Activated naive CD4-positive, alpha-beta T cell treated with anti-CD3 and anti-CD28 coated beads, Interleukin-2, amount 10 ng/mL, durations not matched to agents 7 days and 5 days (primary cell): ENCODE data around the gene FLYWCH2.
A peak's percentile ranks its signal among the peaks of the same experiment; 100 is the strongest.
"Not testable (repeated sequence)": the region's sequence is repeated elsewhere in the genome, so short reads cannot be mapped to it uniquely, and the experiment has no call there.

ENCODE experiments used
- CTCF ChIA-PET: fragments of 350-600 bp; sonication (Branson Sonifier 250); formaldehyde crosslinking; loops from one replicate; lab custom pipeline; 2021; ENCODE audit warnings: antibody characterized with exemption; lab: Charles Lee
- DNase-seq: peaks from one replicate; pipeline ENCODE4 v3.0.0-alpha.2; 2020
- H3K27ac Mint-ChIP-seq: one replicate; pipeline ENCODE4 v1.8.0; 2021; ENCODE audit warnings: mild to moderate bottlenecking, moderate library complexity, mixed read lengths
- H3K27me3 Mint-ChIP-seq: one replicate; pipeline ENCODE4 v1.8.0; 2021; ENCODE audit warnings: mild to moderate bottlenecking, mixed read lengths
- H3K36me3 Mint-ChIP-seq: one replicate; pipeline ENCODE4 v1.8.0; 2021; ENCODE audit warnings: mixed read lengths
- H3K4me1 Mint-ChIP-seq: one replicate; pipeline ENCODE4 v1.8.0; 2021; ENCODE audit warnings: mixed read lengths
- H3K4me3 Mint-ChIP-seq: one replicate; pipeline ENCODE4 v1.8.0; 2021; ENCODE audit warnings: mild to moderate bottlenecking, moderate library complexity, mixed read lengths
- H3K9me3 Mint-ChIP-seq: one replicate; pipeline ENCODE4 v1.8.0; 2021; ENCODE audit warnings: mixed read lengths

FLYWCH2 gene

DNA sequence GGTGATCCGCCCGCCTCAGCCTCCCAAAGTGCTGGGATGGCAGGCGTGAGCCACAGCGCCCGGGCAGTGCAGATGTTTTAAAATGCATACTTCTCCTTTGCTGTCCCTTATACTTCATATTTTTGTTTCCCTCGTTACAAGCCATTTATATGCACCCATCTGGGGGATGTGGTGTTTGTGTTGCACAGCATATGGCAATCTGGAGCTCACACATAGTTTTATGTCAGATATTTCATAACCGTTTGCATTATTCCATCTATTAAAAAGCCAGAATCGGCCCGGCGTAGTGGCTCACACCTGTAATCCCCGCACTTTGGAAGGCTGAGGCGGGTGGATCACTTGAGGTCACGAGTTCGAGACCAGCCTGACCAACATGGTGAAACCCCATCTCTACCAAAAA, 40.5 kb downstream of the FLYWCH2 start:
- no peak for DNase-seq
- CTCF ChIA-PET: interaction anchor here (0.9 to 1.5 kb wide), 2 partner anchors 20 to 84 kb away, joined by 3 read pairs; no protein-coding TSS in a partner anchor

DNA sequence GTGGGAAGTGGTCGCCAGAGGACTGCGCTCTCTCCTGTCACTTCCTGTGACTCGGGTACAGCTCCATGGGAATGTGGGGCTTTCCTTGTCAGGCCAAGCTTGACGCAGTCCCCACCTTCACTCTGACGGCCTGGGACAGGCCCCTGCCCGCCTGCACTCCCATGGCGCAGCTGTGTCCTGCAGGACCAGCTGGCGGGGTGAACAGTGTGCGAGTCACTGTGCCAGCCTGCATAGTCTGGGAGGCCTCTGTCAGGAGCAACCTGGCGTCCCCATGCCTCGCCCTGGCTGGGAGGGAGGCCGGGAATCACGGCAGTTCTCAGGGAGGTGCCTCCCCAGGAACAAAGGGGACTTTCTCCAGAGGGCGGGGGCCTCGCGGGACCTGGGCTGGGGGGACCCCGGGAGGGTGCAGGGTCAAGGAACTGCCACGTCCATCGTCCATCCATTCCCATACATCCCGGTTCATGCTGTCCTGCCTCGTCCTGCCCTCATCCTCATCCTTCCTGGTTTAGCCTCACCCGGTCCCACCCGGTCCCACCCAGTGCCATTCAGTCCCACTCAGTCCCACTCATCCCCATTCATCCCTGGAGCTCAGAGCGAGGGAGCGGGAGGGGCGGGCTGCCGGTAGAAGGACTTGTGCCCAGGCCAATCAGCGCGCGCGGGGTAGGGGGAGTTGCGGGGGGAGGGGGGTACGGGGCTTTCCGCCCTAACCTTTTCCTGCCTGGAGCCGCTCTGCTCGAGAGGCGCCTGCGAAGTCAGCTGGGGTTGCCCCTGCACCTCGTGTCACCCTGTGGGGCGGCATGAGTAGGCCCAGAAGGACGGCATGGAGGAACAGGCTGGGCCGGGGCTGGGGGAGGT, 42.1 kb downstream of the FLYWCH2 start:
- peaks cover 12% of the 10 kb centered on the region for H3K4me1 Mint-ChIP-seq
- CTCF ChIA-PET: interaction anchor here (1.0 kb wide), 1 partner anchor 52 kb away, joined by 5 read pairs; no protein-coding TSS in a partner anchor
- H3K27me3 Mint-ChIP-seq: no peaks in the 10 kb centered on the region
- H3K36me3 Mint-ChIP-seq: peaks cover 9% of the 10 kb centered on the region
- DNase-seq: no peak
- no peak overlapping the region for H3K4me3 Mint-ChIP-seq
- no peaks in the 10 kb centered on the region for H3K9me3 Mint-ChIP-seq
- H3K27ac Mint-ChIP-seq: no peak overlapping the region

More for the DNA sequence above, 40.5 kb downstream of the FLYWCH2 start:
- H3K27me3 Mint-ChIP-seq: no peaks in the 10 kb centered on the region
- no peak overlapping the region for H3K27ac Mint-ChIP-seq
- peaks cover 15% of the 10 kb centered on the region for H3K36me3 Mint-ChIP-seq
- peaks cover 19% of the 10 kb centered on the region for H3K4me1 Mint-ChIP-seq
- no peak overlapping the region for H3K4me3 Mint-ChIP-seq
- no peaks in the 10 kb centered on the region for H3K9me3 Mint-ChIP-seq

DNA sequence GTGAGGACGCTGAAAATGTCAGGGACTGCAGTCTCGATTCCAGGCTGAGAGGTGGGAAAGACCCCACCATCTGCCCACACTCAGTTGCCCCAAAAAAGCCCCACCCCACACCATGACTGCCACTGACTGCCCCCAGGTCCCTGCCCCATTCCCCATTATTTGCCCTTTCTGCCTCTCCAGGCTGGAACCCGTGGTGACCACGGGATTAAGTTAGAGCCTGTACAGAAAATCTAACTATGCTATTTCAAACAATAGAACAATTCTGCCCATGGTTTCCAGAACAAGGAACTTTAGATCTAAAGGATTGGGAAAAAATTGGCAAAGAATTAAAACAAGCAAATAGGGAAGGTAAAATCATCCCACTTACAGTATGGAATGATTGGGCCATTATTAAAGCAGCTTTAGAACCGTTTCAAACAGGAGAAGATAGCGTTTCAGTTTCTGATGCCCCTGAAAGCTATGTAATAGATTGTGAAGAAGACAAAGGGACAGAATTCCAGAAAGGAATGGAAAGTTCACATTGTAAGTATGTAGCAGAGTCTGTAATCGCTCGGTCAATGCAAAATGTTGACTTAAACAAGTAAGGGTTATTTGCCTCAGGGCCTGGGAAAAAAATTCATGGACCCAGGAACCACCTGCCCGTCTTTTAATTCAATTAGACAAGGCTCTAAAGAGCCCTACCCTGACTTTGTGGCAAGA, 43.1 kb downstream of the FLYWCH2 start:
- Mint-ChIP-seq H3K27me3 (no peaks in the 10 kb centered on the region), H3K4me1 (peaks cover 12% of the 10 kb centered on the region), H3K36me3 (peaks cover 10% of the 10 kb centered on the region), H3K4me3 (no peak overlapping the region), H3K27ac (no peak overlapping the region), H3K9me3 (no peaks in the 10 kb centered on the region)
- no peak for DNase-seq
- CTCF ChIA-PET: interaction anchor here (1.0 to 1.5 kb wide), 9 partner anchors 10 to 86 kb away, joined by 4 to 10 read pairs (median 7); partner anchors contain the start of gene FLYWCH2

DNA sequence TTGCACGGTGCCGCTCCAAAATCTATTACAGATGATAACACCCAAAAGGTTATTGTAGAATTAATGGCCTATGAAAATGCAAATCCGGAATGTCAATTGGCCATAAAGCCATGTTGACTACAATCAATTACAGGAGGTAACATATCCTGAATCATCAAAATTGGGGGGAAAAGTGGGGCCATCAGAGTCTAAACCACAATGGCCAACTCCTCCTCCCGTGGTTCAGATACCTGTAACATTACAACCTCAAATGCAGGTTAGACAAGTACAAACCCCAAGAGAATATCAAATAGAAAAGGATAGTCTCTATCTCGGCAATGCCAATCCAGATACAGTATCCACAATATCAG, 43.6 kb downstream of the FLYWCH2 start:
- H3K36me3 Mint-ChIP-seq: peaks cover 10% of the 10 kb centered on the region
- CTCF ChIA-PET: interaction anchor here (0.9 to 1.5 kb wide), 16 partner anchors 11 to 103 kb away, joined by 3 to 10 read pairs (median 6); partner anchors contain the start of genes FLYWCH1 and FLYWCH2
- H3K27ac Mint-ChIP-seq: peak overlapping the region; percentile 8

DNA sequence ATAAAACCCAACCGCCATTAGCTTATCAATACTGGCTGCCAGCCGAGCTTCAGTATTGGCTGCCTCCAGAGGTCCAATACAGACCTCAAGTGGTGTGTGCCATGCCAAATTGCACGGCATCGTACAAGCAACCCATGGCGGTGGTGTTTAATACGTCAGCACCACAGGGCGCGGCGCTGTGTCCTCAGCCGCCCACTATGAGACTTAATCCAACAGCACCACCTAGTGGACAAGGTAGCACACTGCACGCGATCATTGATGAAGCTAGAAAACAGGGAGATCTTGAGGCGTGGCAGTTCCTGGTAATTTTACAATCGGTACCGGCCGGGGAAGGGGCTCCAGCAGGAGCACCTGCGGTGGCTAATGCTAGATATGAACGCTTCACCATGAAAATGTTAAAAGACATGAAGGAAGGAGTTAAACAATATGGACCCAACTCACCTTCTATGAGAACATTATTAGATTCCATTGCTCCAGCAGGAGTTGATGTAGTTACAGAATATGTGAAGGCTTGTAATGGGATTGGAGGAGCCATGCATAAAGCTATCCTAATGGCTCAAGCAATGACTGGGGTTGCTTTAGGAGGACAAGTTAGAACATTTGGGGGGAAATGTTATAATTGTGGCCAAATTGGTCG, 44.1 kb downstream of the FLYWCH2 start:
- DNase-seq: peak; percentile 93
- Mint-ChIP-seq H3K27ac (peak overlapping the region; percentile 8), H3K4me3 (no peak overlapping the region), H3K27me3 (no peaks in the 10 kb centered on the region), H3K4me1 (peaks cover 12% of the 10 kb centered on the region), H3K36me3 (peaks cover 6% of the 10 kb centered on the region), H3K9me3 (no peaks in the 10 kb centered on the region)
- CTCF ChIA-PET: interaction anchor here (0.5 to 1.5 kb wide), 21 partner anchors 8 to 104 kb away, joined by 3 to 10 read pairs (median 5); partner anchors contain the start of genes FLYWCH1 and FLYWCH2

More for the DNA sequence above, 43.6 kb downstream of the FLYWCH2 start:
- no peak for DNase-seq
- H3K27me3 Mint-ChIP-seq: no peaks in the 10 kb centered on the region
- H3K4me3 Mint-ChIP-seq: no peak overlapping the region
- H3K4me1 Mint-ChIP-seq: peaks cover 12% of the 10 kb centered on the region
- no peaks in the 10 kb centered on the region for H3K9me3 Mint-ChIP-seq

DNA sequence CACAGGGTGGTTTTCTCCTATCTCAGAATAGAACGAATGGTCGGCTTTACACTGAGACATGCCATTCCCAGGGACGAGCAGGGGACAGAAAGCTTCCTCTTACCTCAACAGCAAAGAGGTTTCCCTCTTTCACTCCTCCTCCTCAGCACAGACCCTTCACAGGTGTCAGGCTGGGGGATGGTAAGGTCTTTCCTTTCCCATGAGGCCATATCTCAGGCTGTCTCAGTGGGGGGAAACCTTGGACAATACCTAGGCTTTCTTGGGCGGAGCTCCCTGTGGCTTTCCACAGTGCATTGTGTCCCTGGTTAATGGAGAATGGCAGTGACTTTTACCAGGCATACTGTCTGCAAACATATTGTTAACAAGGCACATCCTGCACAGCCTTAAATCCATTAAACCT, 45.1 kb downstream of the FLYWCH2 start:
- DNase-seq, CTCF ChIA-PET, H3K36me3 Mint-ChIP-seq, H3K9me3 Mint-ChIP-seq, H3K4me3 Mint-ChIP-seq, H3K27ac Mint-ChIP-seq, H3K27me3 Mint-ChIP-seq: not testable (repeated sequence)
- peaks cover 12% of the 10 kb centered on the region for H3K4me1 Mint-ChIP-seq

DNA sequence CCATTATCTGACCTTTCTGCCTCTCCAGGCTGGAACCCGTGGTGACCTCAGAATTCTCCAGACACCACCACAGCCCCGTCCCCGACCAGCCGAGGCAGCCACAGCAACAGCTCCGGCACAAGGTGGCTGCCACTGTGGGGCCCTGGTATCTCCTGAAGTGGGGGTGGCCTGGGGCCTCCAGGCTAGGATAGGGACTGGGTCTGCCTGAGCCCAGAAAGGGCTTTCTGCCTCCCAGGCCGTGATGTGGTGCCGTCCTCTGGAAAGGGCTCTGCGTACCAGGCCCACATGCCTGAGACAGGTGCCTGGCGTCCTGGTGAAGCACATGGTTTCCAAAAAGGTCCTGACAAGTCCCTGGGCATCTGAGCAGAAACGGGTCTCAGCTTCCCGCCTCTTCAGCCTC, 45.8 kb downstream of the FLYWCH2 start:
- H3K27ac Mint-ChIP-seq: no peak overlapping the region
- H3K4me3 Mint-ChIP-seq: no peak overlapping the region
- no peaks in the 10 kb centered on the region for H3K27me3 Mint-ChIP-seq
- H3K9me3 Mint-ChIP-seq: no peaks in the 10 kb centered on the region
- peaks cover 12% of the 10 kb centered on the region for H3K4me1 Mint-ChIP-seq
- peaks cover 4% of the 10 kb centered on the region for H3K36me3 Mint-ChIP-seq
- DNase-seq: no peak
- CTCF ChIA-PET: no interaction called here

DNA sequence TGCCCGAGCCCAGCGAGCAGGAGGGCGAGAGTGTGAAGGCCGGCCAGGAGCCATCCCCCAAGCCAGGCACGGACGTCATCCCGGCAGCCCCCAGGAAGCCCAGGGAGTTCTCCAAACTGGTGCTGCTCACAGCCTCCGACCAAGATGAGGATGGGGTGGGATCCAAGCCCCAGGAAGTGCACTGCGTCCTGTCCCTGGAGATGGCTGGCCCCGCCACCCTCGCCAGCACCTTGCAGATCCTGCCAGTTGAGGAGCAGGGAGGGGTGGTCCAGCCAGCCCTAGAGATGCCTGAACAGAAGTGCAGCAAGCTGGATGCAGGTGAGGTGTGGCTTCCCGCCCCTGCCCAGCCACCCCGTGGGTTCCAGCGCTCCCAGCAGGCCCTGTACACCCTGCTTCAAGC, 46.7 kb downstream of the FLYWCH2 start:
- CTCF ChIA-PET: no interaction called here
- H3K27ac Mint-ChIP-seq: no peak overlapping the region
- DNase-seq: no peak
- H3K9me3 Mint-ChIP-seq: no peaks in the 10 kb centered on the region
- H3K4me1 Mint-ChIP-seq: peaks cover 14% of the 10 kb centered on the region
- H3K4me3 Mint-ChIP-seq: no peak overlapping the region
- no peaks in the 10 kb centered on the region for H3K27me3 Mint-ChIP-seq
- H3K36me3 Mint-ChIP-seq: peaks cover 6% of the 10 kb centered on the region

DNA sequence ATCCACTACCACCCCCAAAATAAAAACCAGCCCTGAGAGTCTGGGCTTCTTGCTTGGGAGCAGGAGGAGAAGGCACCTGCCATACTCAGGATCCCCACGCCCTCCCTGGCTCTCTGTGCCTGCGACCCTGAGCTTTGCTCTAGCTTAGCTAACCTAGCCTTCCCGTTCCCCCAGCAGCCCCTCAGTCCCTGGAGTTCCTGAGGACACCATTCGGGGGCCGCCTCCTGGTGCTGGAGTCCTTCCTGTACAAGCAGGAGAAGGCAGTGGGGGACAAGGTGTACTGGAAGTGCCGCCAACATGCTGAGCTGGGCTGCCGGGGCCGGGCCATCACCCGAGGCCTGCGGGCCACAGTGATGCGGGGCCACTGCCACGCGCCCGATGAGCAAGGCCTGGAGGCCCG, 47.2 kb downstream of the FLYWCH2 start:
- H3K27me3 Mint-ChIP-seq: no peaks in the 10 kb centered on the region
- peaks cover 14% of the 10 kb centered on the region for H3K4me1 Mint-ChIP-seq
- DNase-seq: no peak
- H3K36me3 Mint-ChIP-seq: peaks cover 7% of the 10 kb centered on the region
- H3K9me3 Mint-ChIP-seq: no peaks in the 10 kb centered on the region
- no peak overlapping the region for H3K27ac Mint-ChIP-seq
- H3K4me3 Mint-ChIP-seq: no peak overlapping the region
- CTCF ChIA-PET: no interaction called here

DNA sequence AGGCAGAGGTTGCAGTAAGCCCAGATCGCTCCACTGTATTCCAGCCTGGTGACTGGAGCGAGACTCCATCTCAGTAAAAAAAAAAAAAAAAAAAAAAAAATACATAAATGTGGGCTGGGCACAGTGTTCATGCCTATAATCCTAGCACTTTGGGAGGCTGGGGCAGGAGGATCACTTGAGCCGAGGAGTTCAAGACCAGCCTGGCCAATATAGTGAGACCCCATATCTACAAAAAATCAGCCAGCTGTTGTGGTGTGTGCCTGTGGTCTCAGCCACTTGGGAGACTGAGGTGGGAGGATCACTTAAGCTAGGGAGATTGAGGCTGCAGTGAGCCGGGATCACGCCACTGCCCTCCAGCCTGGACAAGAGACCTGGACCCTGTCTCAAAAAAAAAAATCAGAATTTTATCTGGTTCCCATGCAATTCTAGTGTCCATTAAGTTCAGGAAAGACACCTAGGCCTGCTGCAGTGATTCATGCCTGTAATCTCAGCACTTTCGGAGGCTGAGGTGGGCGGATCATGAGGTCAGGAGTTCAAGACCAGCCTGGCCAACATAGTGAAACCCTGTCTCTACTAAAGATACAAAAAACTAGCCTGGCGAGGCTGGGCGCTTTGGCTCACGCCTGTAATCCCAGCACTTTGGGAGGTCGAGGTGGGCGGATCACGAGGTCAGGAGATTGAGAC, 48.4 kb downstream of the FLYWCH2 start:
- H3K36me3 Mint-ChIP-seq, H3K9me3 Mint-ChIP-seq, H3K27me3 Mint-ChIP-seq, DNase-seq, H3K27ac Mint-ChIP-seq, H3K4me3 Mint-ChIP-seq, CTCF ChIA-PET: not testable (repeated sequence)
- peaks cover 19% of the 10 kb centered on the region for H3K4me1 Mint-ChIP-seq

DNA sequence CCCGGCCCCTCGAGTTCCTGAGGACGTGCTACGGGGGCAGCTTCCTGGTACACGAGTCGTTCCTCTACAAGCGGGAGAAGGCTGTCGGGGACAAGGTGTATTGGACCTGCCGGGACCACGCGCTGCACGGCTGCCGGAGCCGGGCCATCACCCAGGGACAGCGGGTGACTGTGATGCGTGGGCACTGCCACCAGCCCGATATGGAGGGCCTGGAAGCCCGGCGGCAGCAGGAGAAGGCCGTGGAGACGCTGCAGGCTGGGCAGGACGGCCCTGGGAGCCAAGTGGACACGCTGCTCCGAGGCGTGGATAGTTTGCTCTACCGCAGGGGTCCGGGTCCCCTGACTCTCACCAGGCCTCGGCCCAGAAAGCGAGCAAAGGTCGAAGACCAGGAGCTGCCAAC, 50.1 kb downstream of the FLYWCH2 start:
- DNase-seq: no peak
- Mint-ChIP-seq H3K27ac (no peak overlapping the region), H3K36me3 (peaks cover 9% of the 10 kb centered on the region), H3K9me3 (no peaks in the 10 kb centered on the region), H3K27me3 (no peaks in the 10 kb centered on the region), H3K4me3 (no peak overlapping the region), H3K4me1 (peaks cover 7% of the 10 kb centered on the region)
- CTCF ChIA-PET: no interaction called here

DNA sequence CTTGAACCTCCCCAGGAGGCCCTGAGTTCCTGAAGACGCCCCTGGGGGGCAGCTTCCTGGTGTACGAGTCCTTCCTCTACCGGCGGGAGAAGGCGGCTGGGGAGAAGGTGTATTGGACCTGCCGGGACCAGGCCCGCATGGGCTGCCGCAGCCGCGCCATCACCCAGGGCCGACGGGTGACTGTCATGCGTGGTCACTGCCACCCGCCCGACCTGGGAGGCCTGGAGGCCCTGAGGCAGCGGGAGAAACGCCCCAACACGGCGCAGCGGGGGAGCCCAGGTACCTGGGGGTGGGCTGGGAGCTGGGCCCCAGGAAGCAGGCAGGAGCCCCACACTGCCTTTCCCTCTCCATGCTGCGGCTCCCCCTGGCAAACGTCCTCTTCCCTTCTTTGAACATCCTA, 50.7 kb downstream of the FLYWCH2 start:
- H3K9me3 Mint-ChIP-seq: no peaks in the 10 kb centered on the region
- no peak for DNase-seq
- peaks cover 9% of the 10 kb centered on the region for H3K36me3 Mint-ChIP-seq
- CTCF ChIA-PET: no interaction called here
- H3K4me3 Mint-ChIP-seq: no peak overlapping the region
- no peak overlapping the region for H3K27ac Mint-ChIP-seq
- H3K4me1 Mint-ChIP-seq: peaks cover 7% of the 10 kb centered on the region
- no peaks in the 10 kb centered on the region for H3K27me3 Mint-ChIP-seq

DNA sequence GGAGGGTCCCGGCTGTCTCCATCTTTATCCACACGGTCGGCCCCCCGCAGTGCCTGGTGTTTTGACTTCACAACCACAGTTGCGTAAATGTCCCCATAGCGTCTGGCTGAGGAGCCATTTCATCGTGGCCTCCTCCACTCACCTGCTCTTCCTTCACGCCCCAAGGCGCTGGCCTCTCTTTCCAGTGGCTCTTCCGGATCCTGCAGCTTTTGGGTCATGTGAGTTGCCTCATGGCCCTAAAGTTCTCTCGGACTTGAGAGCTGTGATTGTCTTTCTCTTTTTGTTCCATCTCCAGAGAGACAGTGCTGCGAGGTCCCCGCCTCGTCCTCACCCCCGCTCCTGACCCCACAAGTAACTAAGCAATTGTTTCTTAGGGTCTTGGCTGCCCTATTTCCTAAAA, 51.4 kb downstream of the FLYWCH2 start:
- DNase-seq: no peak
- Mint-ChIP-seq H3K4me1 (peaks cover 7% of the 10 kb centered on the region), H3K4me3 (no peak overlapping the region), H3K27me3 (no peaks in the 10 kb centered on the region), H3K27ac (no peak overlapping the region), H3K36me3 (peaks cover 10% of the 10 kb centered on the region), H3K9me3 (no peaks in the 10 kb centered on the region)
- CTCF ChIA-PET: interaction anchor here (1.3 kb wide), 1 partner anchor 22 kb away, joined by 3 read pairs; no protein-coding TSS in a partner anchor
